KG1 (cell line): Measurements from ENCODE around the gene ACTL6B.

Experiments
- DNase-seq: peaks from one replicate; lab custom pipeline; 2025; lab: John Stamatoyannopoulos, UW

The ACTL6B gene

GRCh38 chr7:100683659-100684533 lies 27.6 kb upstream of the ACTL6B start:
- no peak for DNase-seq

- no peak for DNase-seq
Observed at GRCh38 chr7:100682991-100683658, 26.9 kb upstream of the ACTL6B start.

GRCh38 chr7:100682228-100682741 lies 26.0 kb upstream of the ACTL6B start:
- no peak for DNase-seq

- no peak for DNase-seq
Observed at GRCh38 chr7:100681491-100682227, 25.4 kb upstream of the ACTL6B start.

- DNase-seq: no peak
Observed at GRCh38 chr7:100680576-100681271, 24.5 kb upstream of the ACTL6B start.

- no peak for DNase-seq
Observed at GRCh38 chr7:100679927-100680575, 23.8 kb upstream of the ACTL6B start.

GRCh38 chr7:100679129-100679926 lies 23.1 kb upstream of the ACTL6B start:
- no peak for DNase-seq

- DNase-seq: no peak
Observed at GRCh38 chr7:100678291-100678984, 22.2 kb upstream of the ACTL6B start.

GRCh38 chr7:100677308-100678267 lies 21.3 kb upstream of the ACTL6B start:
- DNase-seq: no peak

- DNase-seq: no peak
Observed at GRCh38 chr7:100676501-100677306, 20.5 kb upstream of the ACTL6B start.

GRCh38 chr7:100675581-100676350 lies 19.5 kb upstream of the ACTL6B start:
- DNase-seq: peak; percentile 29

GRCh38 chr7:100675105-100675451 lies 18.8 kb upstream of the ACTL6B start:
- no peak for DNase-seq

GRCh38 chr7:100674411-100675104 lies 18.3 kb upstream of the ACTL6B start:
- DNase-seq: no peak

GRCh38 chr7:100673942-100674410 lies 17.7 kb upstream of the ACTL6B start:
- no peak for DNase-seq

- peak; percentile 82 for DNase-seq
Observed at GRCh38 chr7:100673302-100673941, 17.2 kb upstream of the ACTL6B start, which contains the start of gene GNB2. Gene GNB2, plus strand, starts transcription at chr7:100673740. Its CDS starts 2,526 bp downstream, at chr7:100676266.
